Measurements from ENCODE around the gene FAM8A1.

Gene FAM8A1

DNA sequence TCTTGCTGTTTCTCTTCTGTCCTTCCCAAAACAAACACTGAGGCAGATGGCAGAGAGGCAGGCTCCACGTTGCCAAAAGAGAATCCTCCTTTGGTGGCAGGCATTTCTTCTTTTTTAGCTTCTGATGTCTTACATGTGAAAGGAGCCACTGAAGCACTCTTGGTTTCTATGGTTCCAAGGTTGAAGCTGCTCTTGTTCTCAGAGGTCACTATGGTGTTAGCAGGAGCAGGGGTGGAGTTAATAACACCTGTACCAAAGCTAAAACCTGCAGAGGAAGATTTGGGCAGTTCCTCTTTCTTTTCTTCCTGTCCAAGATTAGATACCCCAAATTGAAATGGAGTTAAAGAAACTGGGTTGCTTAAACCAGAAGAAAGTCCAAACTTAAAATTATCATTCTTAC is 28.8 kb downstream of the FAM8A1 start:
- Histone ChIP-seq H3K27me3 (replicated peaks; ENCODE audit: control insufficient read depth, insufficient read depth, low read length, poor library complexity, severe bottlenecking) (no peaks in the 10 kb centered on the region), H3K9me3 (ENCODE audit: control insufficient read depth, low read length) (no peaks in the 10 kb centered on the region), H3K36me3 (ENCODE audit: control insufficient read depth, insufficient read depth, low read length) (peaks cover 51% of the 10 kb centered on the region), H3K4me3 (ENCODE audit: insufficient read depth, low read depth, low read length, poor library complexity, severe bottlenecking) (no peak overlapping the region), H3K27ac (ENCODE audit: insufficient read depth, low read length, poor library complexity, severe bottlenecking) (no peak overlapping the region), H3K4me1 (ENCODE audit: control insufficient read depth, insufficient read depth, low read length, poor library complexity, severe bottlenecking) (no peaks in the 10 kb centered on the region)
- no peak for DNase-seq

DNA sequence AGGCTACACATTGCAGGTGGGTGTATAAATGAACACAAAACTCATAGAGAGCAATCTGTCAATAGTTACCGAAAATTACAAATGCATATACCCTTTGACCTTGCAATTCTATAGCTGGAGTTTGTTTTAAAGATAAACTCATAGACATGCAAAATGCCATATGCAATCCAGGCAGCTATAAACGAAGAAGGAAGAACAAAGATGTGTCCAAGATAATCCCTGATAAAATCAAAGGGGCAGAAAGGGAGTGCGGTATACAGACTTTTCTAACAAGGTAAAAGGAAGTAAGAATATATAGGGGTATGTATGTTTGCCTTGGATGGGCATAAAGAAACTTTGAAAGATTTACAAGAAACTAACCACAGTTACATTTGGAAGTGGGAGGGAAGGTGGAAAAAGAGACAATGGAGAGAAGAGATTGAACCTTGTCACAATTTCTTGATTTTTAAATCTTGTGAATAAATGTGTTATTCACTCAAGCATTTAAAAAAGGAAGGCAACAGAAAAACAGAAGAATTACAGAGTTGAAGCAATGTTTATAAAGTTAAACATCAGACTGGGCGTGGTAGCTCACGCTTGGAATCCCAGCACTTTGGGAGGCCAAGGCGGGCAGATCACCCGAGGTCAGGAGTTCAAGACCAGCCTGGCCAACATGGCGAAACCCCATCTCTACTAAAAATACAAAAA is 29.9 kb downstream of the FAM8A1 start:
- DNase-seq, result no peak
- no peak overlapping the region for H3K4me3 ChIP-seq (ENCODE audit: insufficient read depth, low read depth, low read length, poor library complexity, severe bottlenecking)
- H3K27ac ChIP-seq (ENCODE audit: insufficient read depth, low read length, poor library complexity, severe bottlenecking), result no peak overlapping the region
- H3K36me3 ChIP-seq (ENCODE audit: control insufficient read depth, insufficient read depth, low read length), result peaks cover 41% of the 10 kb centered on the region
- no peaks in the 10 kb centered on the region for H3K4me1 ChIP-seq (ENCODE audit: control insufficient read depth, insufficient read depth, low read length, poor library complexity, severe bottlenecking)
- H3K27me3 ChIP-seq (replicated peaks; ENCODE audit: control insufficient read depth, insufficient read depth, low read length, poor library complexity, severe bottlenecking), result no peaks in the 10 kb centered on the region
- no peaks in the 10 kb centered on the region for H3K9me3 ChIP-seq (ENCODE audit: control insufficient read depth, low read length)

DNA sequence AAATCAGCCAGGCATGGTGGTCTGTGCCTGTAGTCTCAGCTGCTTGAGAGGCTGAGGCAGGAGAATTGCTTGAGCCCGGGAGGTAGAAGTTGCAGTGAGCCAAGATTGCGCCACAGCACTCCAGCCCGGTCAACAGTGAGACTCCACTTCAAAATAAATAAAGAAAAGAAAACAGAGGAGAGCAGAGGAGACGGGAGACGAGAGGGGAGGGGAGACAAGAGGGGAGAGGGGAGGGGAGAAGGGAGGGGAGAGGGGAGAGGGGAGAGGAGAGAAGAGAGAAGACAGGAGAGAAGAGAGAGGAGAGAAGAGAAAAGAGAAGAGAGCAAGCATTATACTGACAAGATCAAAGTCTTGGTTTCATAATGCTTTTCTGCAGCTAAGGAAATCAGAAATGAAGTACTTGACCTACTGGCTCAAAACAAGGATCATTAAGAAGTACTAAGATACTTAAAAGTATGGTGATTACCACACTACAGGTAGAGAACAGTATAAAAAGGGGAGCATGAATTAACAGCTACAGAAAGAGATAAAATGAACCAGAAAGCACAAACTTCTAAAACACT is 30.5 kb downstream of the FAM8A1 start:
- no peaks in the 10 kb centered on the region for H3K4me1 ChIP-seq (ENCODE audit: control insufficient read depth, insufficient read depth, low read length, poor library complexity, severe bottlenecking)
- no peak overlapping the region for H3K4me3 ChIP-seq (ENCODE audit: insufficient read depth, low read depth, low read length, poor library complexity, severe bottlenecking)
- no peak overlapping the region for H3K27ac ChIP-seq (ENCODE audit: insufficient read depth, low read length, poor library complexity, severe bottlenecking)
- no peak for DNase-seq
- no peaks in the 10 kb centered on the region for H3K27me3 ChIP-seq (replicated peaks; ENCODE audit: control insufficient read depth, insufficient read depth, low read length, poor library complexity, severe bottlenecking)
- H3K9me3 ChIP-seq (ENCODE audit: control insufficient read depth, low read length), result no peaks in the 10 kb centered on the region
- peaks cover 40% of the 10 kb centered on the region for H3K36me3 ChIP-seq (ENCODE audit: control insufficient read depth, insufficient read depth, low read length)

DNA sequence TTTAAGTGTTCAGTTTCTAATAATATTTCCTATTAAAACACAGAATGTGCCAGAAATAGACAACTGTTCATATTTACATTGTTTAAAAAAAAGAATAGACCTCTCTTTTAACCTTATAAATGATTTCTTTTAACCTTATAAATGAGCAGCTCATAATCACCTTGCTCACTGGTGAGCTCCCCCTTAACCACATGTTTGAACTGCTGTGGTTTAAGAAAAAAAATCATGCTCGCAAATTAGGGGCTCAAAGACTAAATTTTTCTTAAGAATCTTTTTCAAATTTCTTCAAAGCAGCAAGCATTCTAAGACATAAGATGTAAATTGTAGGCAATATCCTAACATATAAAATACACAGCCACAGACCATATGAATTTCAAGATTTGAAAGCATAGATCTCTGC is 32.8 kb downstream of the FAM8A1 start:
- no peaks in the 10 kb centered on the region for H3K9me3 ChIP-seq (ENCODE audit: control insufficient read depth, low read length)
- H3K36me3 ChIP-seq (ENCODE audit: control insufficient read depth, insufficient read depth, low read length), result peaks cover 38% of the 10 kb centered on the region
- no peaks in the 10 kb centered on the region for H3K4me1 ChIP-seq (ENCODE audit: control insufficient read depth, insufficient read depth, low read length, poor library complexity, severe bottlenecking)
- no peaks in the 10 kb centered on the region for H3K27me3 ChIP-seq (replicated peaks; ENCODE audit: control insufficient read depth, insufficient read depth, low read length, poor library complexity, severe bottlenecking)
- no peak overlapping the region for H3K4me3 ChIP-seq (ENCODE audit: insufficient read depth, low read depth, low read length, poor library complexity, severe bottlenecking)
- no peak overlapping the region for H3K27ac ChIP-seq (ENCODE audit: insufficient read depth, low read length, poor library complexity, severe bottlenecking)
- no peak for DNase-seq

DNA sequence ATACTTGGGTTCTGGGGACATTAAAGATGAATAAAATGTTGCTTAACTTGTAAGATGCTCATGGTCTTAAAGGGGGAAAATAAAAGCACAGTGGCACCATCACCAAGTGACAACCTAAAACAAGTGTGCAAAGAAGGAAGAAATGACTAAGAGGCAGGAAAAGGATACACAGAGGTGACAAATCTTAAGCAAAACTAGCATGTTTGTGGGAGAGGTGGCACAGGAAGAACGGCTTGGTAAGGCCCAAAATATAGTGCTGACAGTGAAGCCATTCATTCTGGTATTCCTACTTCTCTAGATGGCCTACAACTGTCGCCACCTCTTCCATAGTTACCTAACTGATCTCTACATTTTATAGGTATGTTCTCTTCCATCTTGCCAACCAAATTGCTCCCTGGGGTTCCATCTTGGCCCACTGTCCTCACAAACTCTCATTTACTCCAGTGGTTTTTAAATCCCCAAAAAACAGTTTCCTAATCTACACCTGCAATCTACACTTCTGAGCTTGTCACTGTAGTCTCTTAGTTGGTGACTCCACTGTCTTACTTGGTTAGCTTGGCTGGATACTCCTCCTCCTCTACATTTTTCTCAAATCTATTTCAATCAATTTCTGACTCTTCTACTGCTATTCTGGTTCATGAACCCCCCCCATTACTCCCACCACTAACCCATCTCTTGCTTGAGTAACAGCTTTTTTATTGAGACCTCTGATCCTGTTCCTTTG is 33.5 kb downstream of the FAM8A1 start:
- Histone ChIP-seq H3K4me1 (ENCODE audit: control insufficient read depth, insufficient read depth, low read length, poor library complexity, severe bottlenecking) (no peaks in the 10 kb centered on the region), H3K27me3 (replicated peaks; ENCODE audit: control insufficient read depth, insufficient read depth, low read length, poor library complexity, severe bottlenecking) (no peaks in the 10 kb centered on the region), H3K27ac (ENCODE audit: insufficient read depth, low read length, poor library complexity, severe bottlenecking) (no peak overlapping the region), H3K9me3 (ENCODE audit: control insufficient read depth, low read length) (no peaks in the 10 kb centered on the region), H3K36me3 (ENCODE audit: control insufficient read depth, insufficient read depth, low read length) (peaks cover 41% of the 10 kb centered on the region), H3K4me3 (ENCODE audit: insufficient read depth, low read depth, low read length, poor library complexity, severe bottlenecking) (no peak overlapping the region)
- no peak for DNase-seq

DNA sequence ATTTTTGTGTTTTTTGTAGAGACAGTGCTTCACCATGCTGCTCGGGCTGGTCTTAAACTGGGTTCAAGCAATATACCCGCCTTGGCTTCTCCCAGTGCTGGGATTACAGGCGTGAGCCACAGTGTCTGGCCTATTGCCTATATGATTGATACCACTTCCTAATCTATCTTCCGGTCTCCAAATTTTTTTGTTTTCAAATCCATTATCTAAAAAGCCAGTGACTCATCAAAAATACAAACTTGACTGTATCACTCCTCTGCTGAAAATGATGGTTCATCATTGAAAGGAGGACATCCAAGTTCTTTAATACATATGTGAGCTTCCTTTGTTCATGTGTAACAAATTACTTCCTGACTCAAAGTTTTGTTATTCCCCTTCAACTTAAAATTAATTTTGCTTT is 35.5 kb downstream of the FAM8A1 start:
- Histone ChIP-seq H3K4me1 (ENCODE audit: control insufficient read depth, insufficient read depth, low read length, poor library complexity, severe bottlenecking) (no peaks in the 10 kb centered on the region), H3K27ac (ENCODE audit: insufficient read depth, low read length, poor library complexity, severe bottlenecking) (no peak overlapping the region), H3K36me3 (ENCODE audit: control insufficient read depth, insufficient read depth, low read length) (peaks cover 31% of the 10 kb centered on the region), H3K9me3 (ENCODE audit: control insufficient read depth, low read length) (no peaks in the 10 kb centered on the region), H3K27me3 (replicated peaks; ENCODE audit: control insufficient read depth, insufficient read depth, low read length, poor library complexity, severe bottlenecking) (no peaks in the 10 kb centered on the region), H3K4me3 (ENCODE audit: insufficient read depth, low read depth, low read length, poor library complexity, severe bottlenecking) (no peak overlapping the region)
- DNase-seq, result no peak

DNA sequence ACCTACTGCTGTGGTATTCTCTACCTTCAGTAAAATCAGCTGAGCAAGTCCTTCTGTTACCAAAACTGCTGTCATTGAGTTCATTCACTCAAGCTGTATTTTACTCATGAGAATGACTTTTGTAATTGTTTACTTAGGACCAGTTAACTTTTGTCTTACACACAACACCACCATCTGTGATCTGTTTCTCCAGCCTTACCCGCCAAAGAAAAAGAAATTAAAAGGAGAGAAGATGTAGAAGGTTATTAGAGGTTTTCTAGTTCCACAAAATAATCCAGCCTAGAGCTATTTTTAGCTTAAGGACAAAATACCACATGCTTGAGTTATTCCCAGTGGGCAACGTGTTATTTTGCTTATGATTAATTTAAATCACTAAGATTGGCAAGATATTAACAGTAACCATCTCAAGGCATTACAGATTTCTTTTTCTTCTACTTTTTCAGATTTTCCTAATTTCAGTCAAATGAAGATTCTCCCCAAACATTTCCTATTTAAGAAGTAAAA is 38.2 kb downstream of the FAM8A1 start:
- no peak for DNase-seq
- Histone ChIP-seq H3K27me3 (replicated peaks; ENCODE audit: control insufficient read depth, insufficient read depth, low read length, poor library complexity, severe bottlenecking) (no peaks in the 10 kb centered on the region), H3K27ac (ENCODE audit: insufficient read depth, low read length, poor library complexity, severe bottlenecking) (no peak overlapping the region), H3K4me3 (ENCODE audit: insufficient read depth, low read depth, low read length, poor library complexity, severe bottlenecking) (no peak overlapping the region), H3K36me3 (ENCODE audit: control insufficient read depth, insufficient read depth, low read length) (peaks cover 22% of the 10 kb centered on the region), H3K4me1 (ENCODE audit: control insufficient read depth, insufficient read depth, low read length, poor library complexity, severe bottlenecking) (no peaks in the 10 kb centered on the region), H3K9me3 (ENCODE audit: control insufficient read depth, low read length) (no peaks in the 10 kb centered on the region)

DNA sequence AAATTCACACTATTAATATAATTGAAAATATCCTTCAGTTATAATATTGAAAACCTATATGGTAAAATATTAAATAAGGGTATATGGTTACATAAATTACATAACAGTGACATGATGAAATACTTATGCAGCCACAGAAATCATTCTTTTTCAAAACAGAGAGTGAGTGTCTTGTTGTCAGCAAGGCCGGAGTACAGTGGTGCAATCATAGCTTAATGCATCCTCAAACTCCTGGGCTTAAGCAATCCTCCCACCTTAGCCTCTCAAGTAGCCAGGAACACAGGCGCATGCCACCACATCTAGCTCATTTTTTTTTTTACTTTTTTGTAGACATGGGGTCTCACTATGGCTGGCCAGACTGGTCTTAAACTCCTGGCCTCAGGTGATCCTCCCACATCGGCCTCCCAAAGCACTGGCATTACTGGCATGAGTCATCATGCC is 40.4 kb downstream of the FAM8A1 start:
- Histone ChIP-seq H3K27ac (ENCODE audit: insufficient read depth, low read length, poor library complexity, severe bottlenecking) (no peak overlapping the region), H3K4me3 (ENCODE audit: insufficient read depth, low read depth, low read length, poor library complexity, severe bottlenecking) (no peak overlapping the region), H3K36me3 (ENCODE audit: control insufficient read depth, insufficient read depth, low read length) (peaks cover 26% of the 10 kb centered on the region), H3K4me1 (ENCODE audit: control insufficient read depth, insufficient read depth, low read length, poor library complexity, severe bottlenecking) (no peaks in the 10 kb centered on the region), H3K27me3 (replicated peaks; ENCODE audit: control insufficient read depth, insufficient read depth, low read length, poor library complexity, severe bottlenecking) (no peaks in the 10 kb centered on the region), H3K9me3 (ENCODE audit: control insufficient read depth, low read length) (no peaks in the 10 kb centered on the region)
- DNase-seq, result no peak

DNA sequence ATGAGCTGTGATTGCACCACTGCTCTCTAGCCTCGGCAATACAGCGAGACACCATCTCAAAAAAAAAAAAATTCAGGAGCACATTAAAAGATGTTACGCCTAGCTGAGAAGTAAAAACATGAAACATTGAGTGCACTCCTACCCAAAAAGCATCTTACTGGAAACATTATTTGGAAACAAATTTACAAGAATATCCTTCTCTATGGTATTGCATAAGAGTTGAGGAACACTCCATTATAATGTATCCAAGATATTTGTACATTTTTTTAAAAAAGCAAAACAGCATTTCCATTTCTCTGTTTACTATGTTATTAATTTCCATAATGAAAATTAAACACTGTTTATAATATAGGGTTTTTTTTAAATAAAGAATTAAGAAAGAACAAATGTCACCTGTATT is 48.6 kb downstream of the FAM8A1 start:
- DNase-seq, result no peak
- H3K4me1 ChIP-seq (ENCODE audit: control insufficient read depth, insufficient read depth, low read length, poor library complexity, severe bottlenecking), result no peaks in the 10 kb centered on the region
- H3K36me3 ChIP-seq (ENCODE audit: control insufficient read depth, insufficient read depth, low read length), result peaks cover 28% of the 10 kb centered on the region

DNA sequence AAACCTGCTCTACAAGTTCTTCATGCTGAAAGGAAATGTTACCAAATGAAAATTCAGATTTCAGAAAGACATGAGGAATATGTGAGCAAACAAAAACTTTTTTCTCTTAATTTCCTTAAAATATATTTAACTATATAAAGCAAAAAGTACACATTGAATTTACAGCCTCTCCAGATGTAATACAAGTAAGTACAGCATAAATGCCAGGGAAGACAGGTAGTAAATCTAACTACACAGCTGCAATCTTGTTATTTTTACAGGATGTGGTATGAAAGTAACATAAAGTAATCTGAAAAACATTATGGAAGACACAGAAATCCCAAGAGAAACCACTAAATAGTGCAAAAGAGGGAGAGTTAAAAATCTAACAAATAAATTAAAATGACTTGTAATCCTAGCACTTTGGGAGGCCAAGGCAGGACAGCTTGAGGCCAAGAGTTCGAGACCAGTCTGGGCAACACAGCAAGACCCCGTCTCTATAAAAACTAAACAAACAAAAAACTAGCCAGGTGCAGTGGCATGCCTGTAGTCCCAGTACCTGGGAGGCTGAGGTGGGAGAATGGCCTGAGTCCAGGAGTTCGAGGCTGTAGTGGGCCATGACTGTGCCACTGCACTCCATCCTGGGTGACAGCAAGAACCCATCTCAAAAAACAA is 50.7 kb downstream of the FAM8A1 start:
- no peak overlapping the region for H3K4me3 ChIP-seq (ENCODE audit: insufficient read depth, low read depth, low read length, poor library complexity, severe bottlenecking)
- no peak overlapping the region for H3K27ac ChIP-seq (ENCODE audit: insufficient read depth, low read length, poor library complexity, severe bottlenecking)
- no peaks in the 10 kb centered on the region for H3K27me3 ChIP-seq (replicated peaks; ENCODE audit: control insufficient read depth, insufficient read depth, low read length, poor library complexity, severe bottlenecking)
- H3K9me3 ChIP-seq (ENCODE audit: control insufficient read depth, low read length), result no peaks in the 10 kb centered on the region
- peaks cover 27% of the 10 kb centered on the region for H3K36me3 ChIP-seq (ENCODE audit: control insufficient read depth, insufficient read depth, low read length)
- no peak for DNase-seq
- H3K4me1 ChIP-seq (ENCODE audit: control insufficient read depth, insufficient read depth, low read length, poor library complexity, severe bottlenecking), result no peaks in the 10 kb centered on the region

More for the DNA sequence above, 48.6 kb downstream of the FAM8A1 start:
- no peak overlapping the region for H3K4me3 ChIP-seq (ENCODE audit: insufficient read depth, low read depth, low read length, poor library complexity, severe bottlenecking)
- H3K27ac ChIP-seq (ENCODE audit: insufficient read depth, low read length, poor library complexity, severe bottlenecking), result no peak overlapping the region
- H3K27me3 ChIP-seq (replicated peaks; ENCODE audit: control insufficient read depth, insufficient read depth, low read length, poor library complexity, severe bottlenecking), result no peaks in the 10 kb centered on the region
- no peaks in the 10 kb centered on the region for H3K9me3 ChIP-seq (ENCODE audit: control insufficient read depth, low read length)
